ENCODE data around the gene B9D1.
"Not testable (repeated sequence)": the region's sequence is repeated elsewhere in the genome, so short reads cannot be mapped to it uniquely, and the experiment has no call there.

The B9D1 gene

GRCh38 chr17:19357761-19358160 is 4.8 kb downstream of the B9D1 start:
- no peak for DNase-seq (ENCODE audit: low read depth)

DNA sequence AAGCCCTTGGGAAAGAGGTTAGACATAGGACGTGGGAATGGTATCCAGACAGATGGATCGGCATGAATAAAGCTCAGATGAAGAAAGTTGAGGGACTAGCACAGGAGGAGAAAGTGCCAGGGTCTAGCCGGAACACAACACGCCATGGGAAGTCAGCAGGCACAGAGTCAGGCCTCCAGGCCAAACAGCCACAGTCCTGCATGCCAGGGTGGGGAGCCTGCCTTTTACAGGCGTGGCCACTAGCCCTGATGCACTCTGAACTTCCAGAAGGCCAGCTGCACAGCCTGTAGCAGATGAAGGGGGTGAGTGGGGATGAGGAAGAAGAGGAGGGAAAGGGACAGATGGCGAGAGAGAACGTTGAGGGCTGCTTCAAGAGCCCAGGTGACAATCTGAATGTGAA is 5.2 kb downstream of the B9D1 start:
- DNase-seq (ENCODE audit: low read depth): no peak

- DNase-seq (ENCODE audit: low read depth): no peak
Measured at GRCh38 chr17:19354748-19355147, 7.8 kb downstream of the B9D1 start.

DNA sequence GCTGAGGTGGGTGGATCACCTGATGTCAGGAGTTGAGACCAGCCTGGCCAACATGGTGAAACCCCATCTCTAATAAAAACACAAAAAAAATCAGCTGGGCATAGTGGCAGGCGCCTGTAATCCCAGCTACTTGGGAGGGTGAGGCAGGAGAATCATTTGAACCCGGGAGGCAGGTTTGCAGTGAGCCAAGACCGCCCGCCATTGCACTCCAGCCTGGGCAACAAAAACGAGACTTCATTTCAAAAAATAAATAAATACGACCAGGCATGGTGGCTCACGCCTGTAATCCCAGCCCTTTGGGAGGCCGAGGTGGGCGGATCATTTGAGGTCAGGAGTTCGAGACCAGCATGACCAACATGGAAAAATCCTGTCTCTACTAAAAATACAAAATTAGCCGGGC is 9.1 kb downstream of the B9D1 start:
- DNase-seq (ENCODE audit: low read depth): not testable (repeated sequence)

DNA sequence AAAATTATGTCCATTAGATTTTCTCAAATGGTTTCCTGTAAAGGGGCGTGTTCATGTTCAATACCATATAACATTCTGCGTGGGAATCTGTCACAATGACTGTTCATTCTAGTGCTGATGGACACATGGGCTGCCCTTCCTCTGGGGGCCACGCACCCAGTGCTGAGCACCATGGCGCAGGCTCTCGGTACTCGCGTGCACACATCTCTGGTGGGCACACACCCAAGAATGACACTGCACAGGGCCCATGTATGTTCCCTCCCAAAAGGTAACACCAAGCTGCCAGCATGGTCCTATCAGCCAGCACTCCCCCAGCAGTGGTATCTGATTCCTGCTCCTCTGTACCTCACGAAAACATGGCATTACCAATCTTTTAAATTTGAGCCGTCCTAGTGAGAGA is 13.7 kb downstream of the B9D1 start:
- DNase-seq (ENCODE audit: low read depth): no peak

GRCh38 chr17:19348081-19348650 is 14.4 kb downstream of the B9D1 start:
- no peak for DNase-seq (ENCODE audit: low read depth)

GRCh38 chr17:19347323-19348080 is 15.0 kb downstream of the B9D1 start:
- no peak for DNase-seq (ENCODE audit: low read depth)

DNA sequence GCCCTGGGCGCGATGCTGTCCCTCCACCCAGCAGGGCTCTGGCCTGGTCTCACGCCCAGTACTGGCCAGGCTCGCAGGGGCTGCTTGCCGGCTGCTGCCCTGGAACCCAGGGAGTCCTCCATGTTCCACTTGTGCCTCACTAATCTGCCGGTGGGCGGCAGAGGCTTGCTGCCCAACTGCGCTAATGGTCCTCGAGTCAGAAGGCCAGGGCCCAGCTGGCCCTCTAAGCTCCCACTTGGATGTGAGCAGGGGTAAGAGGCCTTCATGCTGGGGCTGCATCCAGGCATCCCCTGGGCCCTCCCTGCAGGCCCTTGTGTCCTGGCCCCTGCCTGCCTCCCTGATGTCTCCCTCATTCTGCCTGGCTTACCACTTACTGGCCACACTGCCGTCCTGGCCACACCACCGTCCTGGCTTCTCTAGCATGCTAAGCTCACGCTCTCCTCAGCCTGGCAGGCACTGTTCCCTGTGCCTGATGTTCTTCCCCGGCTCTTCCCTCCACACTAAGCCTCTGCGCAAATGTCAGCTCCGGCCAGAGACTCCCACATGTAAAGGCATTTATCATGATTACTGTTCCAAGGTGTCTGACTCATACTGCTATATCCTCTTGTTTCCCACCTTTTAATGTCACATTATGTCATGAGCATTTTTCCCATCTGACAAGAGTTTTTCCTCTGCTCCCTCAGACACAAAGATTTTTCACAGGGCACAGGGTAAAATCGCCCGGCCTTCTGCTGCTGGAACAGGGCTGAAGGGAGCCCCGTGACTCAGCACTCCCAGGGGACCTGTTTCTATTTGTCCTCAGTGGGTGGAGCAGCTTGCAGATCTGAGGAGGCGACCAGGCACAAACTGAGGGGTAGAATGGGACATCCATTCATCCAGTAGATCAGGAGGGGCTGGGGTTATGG is 15.9 kb downstream of the B9D1 start:
- DNase-seq (ENCODE audit: low read depth): peak; percentile 45

- no peak for DNase-seq (ENCODE audit: low read depth)
Measured at GRCh38 chr17:19345486-19346350, 16.8 kb downstream of the B9D1 start.

DNA sequence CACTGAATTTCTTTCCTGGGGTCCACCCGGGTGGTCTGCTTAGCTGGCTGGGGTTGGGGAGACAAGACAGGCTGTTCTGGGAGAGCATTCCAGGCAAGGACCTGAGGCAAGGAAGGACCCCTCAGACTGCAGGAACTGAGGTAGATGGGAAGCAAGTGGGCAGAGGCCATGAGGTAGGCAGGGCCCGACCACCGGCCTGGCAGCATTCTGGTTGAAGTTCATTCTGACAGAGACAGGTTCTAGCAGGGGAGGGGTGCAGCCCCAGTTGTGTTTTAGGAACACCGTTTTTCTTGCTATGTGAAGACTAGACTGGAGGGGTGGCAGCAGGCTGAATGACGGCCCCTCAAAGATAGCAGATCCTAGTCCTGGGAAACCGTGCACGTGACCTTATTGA is 17.5 kb downstream of the B9D1 start:
- no peak for DNase-seq (ENCODE audit: low read depth)

DNA sequence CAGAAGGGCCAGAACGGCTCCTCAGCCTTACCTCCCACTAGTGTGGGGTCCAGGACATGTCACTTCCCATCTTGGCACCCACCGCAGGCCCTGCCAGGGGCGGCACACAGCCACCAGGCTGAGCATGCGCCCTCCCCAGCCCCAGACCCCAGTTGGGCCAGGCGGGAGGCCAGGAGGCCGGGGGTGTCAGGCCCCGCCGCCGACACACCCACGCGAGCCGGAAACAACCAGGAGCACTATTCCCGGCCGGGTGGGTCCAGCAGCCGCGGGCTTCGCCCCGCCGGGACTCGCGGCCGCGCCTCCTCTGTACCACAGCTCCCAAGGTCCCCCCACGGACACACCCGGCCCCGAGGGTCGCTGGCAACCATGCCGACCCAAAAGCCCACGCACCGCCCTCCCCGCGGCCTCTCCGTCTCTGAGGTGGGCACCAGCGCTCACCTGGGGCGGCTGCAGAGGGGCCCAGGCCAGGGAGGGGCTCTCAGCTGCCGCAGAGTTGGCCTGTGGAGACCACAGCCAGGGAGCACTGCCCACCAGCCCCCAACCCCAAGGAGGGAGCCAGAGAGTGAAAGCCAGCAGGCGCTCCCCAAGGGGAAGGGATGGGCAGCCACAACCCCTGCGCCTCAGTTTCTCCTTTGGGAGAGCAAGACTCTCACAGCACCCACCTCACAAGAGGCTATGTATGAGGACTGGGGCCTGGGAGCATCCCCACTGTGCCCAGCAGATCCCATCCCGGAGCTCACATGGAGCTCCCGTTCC is 18.0 kb downstream of the B9D1 start:
- no peak for DNase-seq (ENCODE audit: low read depth)

DNA sequence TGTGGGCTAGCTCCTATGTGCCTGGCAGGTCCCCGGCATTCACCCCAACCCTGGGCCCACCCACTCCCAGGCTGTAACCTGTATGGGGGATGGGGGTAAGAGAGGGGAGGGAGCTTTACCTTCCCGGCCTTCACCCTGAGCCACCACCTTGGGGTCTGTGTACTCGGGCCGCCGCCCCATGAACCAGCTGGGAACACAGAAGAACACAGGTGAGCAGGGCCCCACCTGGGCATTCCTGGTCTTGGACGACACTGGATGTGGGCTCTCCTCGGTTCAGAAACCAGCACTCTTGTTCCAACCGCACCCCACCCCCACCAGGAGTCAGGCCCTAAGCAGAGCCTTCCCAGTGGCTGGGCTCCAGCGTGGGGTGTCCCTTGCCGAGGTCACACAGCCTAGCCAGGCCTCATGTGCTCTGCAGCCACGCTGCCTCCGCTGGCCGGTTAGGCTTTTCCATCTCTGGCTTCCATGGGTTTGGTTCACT is 18.8 kb downstream of the B9D1 start:
- no peak for DNase-seq (ENCODE audit: low read depth)

DNA sequence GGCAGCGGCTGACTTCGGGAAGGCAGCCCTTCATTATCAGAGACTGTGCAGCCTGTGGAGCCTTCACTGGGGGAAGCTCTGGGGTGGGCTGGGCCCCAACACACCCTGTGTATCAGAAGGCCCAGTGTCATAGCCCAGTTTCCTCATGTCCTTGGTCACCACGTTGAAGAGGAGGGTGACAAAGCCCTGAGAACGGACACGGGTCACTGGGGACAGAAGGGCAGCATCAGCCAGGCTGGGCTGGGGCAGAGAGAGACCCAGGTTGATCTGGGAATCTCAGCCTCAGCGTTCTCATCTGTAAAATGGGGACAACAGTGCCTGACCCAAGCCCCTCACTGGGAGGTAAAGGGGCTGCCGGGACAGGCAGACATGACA is 19.3 kb downstream of the B9D1 start:
- DNase-seq (ENCODE audit: low read depth): no peak

DNA sequence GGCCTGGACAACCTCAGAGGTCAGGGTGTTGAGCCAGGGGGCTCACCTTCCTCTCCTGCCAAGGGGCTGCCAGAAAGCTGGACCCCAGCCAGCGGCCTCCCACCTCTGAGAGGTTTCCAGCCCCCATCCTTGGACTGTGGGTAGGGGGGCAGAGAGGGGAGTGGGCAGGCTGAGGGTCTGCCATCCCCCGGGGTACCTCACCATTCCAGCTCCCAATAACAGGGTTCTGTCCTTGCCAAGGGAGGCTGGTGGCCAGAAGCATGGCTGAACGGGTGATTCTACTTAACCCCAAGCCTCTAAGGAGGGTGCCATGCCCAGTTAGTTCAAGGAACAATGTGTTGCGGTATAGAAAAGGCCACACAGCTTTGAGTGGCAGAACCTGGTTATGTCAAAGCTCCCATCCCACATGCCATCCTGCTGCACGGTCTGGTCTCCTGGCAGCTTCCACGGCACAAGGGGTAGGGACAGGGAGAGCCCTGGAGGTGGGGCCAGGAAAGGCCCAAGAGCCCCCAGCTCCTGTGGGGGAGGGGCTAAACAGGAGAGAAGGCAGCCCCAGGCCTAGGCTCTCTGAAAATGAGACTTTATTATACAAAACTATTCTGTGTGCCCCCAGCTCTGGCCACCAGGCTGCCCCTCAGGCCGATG is 19.8 kb downstream of the B9D1 start:
- DNase-seq (ENCODE audit: low read depth): no peak

DNA sequence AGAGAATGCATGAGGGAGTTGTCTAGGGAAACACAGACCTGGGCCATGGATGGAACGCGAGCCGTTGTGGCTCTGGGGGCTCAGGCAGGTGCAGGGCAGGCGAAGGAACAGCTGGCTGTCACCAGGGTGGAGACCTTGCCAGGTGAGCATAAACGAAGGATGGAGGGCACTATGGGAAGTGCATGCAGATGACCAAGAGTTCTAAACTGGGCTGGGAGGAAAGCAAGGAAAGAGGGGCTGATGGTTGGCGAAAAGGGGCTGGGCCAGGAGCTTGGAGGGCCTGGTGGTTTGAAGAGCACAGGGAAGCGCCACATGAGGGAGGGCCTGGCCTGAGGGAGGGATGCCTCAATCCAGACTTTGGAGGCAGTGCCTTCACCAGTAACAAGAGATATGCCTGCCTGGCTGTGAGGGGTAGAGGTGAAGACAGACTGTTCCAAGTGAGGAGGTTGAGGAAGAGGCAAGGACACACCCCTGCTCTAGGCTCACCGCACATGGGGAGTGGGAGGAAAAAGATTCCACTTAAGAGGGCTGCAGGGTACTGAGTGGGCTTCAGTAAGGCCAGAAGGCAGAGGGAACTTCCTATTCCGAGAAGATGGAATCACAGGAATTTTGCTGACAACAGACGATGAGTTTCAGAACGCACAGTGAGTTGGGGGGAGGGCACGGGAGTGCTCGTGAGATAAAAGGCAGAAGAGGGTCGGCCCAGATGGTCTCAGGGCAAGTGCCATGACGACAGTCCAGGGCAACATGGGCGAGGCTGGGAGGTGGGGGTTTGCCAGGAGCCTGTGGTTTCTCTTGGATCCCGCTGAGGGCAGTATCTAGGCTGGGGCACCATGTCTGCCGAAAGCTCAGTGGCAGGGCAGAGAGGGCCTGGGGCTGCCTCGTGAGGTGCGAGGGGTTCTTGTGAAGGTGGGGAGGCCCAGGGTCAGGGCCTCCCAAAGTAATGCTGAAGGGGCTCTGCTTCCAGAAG is 20.6 kb downstream of the B9D1 start:
- no peak for DNase-seq (ENCODE audit: low read depth)

DNA sequence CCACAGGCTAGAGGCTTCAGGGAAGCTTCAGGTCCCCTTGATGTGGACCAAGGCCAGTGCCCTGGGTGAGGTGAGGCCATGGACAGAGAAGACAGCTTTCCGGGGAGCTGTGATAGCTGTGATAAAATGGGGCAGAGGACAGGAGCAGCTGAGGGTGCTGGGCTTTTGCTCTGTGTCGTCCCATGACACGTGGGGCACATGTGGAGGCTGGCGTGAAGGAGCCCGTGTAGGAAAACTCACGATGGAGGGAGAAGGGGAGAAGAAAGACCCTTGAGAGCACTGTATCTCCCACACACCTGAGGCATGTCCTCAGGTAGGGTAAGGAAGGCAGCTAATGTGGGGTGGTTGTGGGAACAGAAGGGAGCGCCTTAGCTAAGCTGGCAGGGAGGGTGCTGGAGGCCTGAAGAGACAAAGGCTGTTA is 21.3 kb downstream of the B9D1 start:
- DNase-seq (ENCODE audit: low read depth): no peak

DNA sequence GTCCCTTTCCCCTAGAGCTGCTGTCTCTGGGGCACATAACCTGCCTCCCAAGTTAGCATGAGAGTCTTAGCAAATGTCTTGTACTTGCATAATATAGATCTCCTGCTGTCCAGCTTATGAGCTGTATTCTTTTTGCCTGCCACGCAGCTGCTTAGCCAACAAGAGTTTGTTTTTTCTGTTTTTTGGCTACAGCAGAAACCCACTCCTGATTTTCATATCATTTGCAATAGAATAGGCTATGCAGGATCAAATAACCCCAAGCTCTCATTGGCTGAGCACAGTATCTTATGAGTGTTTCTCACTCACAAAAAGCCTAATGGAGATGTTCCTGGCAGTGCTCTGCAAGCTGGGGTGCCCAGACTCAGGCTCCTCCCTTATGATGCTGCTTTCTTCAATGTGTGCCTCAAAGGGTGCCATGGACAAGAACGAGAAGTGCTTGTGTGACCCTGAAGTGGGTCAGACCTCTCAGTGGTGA is 23.1 kb downstream of the B9D1 start:
- DNase-seq (ENCODE audit: low read depth): no peak

DNA sequence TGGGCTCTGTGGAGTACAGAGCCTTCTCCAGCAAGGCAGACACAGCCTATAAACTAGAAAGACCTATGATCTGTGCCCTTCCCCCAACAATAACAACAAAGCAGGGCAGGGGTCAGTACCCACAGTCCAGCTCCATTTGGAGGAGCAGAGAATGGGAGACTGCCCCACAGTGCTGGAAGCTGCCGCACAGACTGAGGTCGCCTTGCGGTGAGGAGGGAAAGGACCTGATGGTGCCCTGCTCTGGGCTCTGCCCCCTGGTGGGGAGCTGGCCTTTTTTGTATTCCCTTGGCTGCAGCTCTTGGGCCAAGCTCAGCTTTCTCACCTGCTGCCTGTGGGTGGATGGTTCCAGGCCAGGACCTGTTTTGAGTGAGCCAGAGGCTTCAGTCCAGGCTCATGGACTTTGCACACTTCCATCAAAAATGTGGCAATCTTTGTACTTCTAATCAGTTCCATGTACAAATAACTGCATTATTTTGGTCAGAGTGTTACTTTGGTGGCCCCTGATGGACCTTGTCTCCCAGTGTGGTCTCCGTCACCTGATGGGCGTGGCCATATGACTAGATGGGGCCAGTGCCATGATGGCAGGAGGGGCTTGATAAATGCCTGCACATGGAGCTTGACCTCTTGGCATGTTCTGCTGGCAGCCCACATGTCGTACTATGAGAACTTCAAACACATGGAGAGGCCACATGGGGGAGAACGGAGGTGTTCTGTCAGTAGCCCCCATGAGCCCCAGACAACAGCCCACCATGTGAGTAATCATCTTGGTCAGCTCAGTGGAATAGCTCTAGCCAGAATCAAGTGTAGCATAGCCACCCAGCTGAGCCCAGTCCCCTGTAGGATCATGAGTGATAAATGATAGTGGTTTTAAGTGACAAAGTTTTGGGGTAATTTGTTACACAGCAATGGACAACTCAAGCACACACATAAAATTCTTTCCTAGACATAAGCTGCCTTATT is 24.2 kb downstream of the B9D1 start:
- no peak for DNase-seq (ENCODE audit: low read depth)
